ENCODE data around the gene ERC2.

DNA sequence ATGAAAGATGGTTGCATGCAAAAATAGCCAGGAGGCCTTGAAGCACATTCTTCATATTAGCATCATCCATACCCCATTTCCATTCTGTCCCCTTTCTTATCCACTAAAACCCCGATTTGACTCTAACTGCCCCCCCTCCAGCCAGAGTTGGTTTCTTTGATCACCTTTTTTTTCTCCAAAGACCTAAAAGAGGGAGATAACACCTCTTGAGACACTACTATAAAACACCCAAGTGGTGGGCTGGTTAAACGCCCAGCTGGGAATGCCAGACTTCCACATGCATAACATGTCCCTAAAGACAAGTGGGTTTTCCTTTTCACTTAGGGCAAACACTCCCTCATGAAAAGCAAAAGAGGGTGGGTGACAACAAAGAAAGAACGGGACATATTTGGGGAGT is 847.2 kb downstream of the ERC2 start:
- TF ChIP-seq, protein P1, sequence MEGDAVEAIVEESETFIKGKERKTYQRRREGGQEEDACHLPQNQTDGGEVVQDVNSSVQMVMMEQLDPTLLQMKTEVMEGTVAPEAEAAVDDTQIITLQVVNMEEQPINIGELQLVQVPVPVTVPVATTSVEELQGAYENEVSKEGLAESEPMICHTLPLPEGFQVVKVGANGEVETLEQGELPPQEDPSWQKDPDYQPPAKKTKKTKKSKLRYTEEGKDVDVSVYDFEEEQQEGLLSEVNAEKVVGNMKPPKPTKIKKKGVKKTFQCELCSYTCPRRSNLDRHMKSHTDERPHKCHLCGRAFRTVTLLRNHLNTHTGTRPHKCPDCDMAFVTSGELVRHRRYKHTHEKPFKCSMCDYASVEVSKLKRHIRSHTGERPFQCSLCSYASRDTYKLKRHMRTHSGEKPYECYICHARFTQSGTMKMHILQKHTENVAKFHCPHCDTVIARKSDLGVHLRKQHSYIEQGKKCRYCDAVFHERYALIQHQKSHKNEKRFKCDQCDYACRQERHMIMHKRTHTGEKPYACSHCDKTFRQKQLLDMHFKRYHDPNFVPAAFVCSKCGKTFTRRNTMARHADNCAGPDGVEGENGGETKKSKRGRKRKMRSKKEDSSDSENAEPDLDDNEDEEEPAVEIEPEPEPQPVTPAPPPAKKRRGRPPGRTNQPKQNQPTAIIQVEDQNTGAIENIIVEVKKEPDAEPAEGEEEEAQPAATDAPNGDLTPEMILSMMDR (conservative IDR thresholded peaks at IDR 0.05; ENCODE audit: low read length), result no peak
- TF ChIP-seq EZH2phosphoT487 (IDR thresholded peaks at IDR 0.05; ENCODE audit: borderline replicate concordance), result no peak
